Mucosa of stomach (tissue), 1 donor: ENCODE data around the gene SLC6A15.

Source experiments
- H3K27me3 ChIP-seq: one replicate; pipeline ENCODE4 v1.7.0; 2013; ENCODE audit warnings: mild to moderate bottlenecking, low read length; ENCODE audit not compliant: control insufficient read depth, insufficient read depth
- H3K36me3 ChIP-seq: one replicate; pipeline ENCODE4 v1.7.0; 2013; ENCODE audit warnings: low read length; ENCODE audit not compliant: control insufficient read depth, insufficient read depth
- H3K4me1 ChIP-seq: one replicate; pipeline ENCODE4 v1.7.0; 2013; ENCODE audit warnings: mild to moderate bottlenecking, low read length; ENCODE audit not compliant: control insufficient read depth, insufficient read depth
- H3K4me3 ChIP-seq: one replicate; pipeline ENCODE4 v1.7.0; 2013; ENCODE audit warnings: low read length
- H3K9ac ChIP-seq: one replicate; pipeline ENCODE4 v1.7.0; 2013; ENCODE audit warnings: mild to moderate bottlenecking, low read length, moderate library complexity
- H3K9me3 ChIP-seq: one replicate; pipeline ENCODE4 v1.7.0; 2013; ENCODE audit warnings: mild to moderate bottlenecking, low read length, moderate library complexity; ENCODE audit not compliant: control insufficient read depth
- donor health status: Pancreatic carcinoma.

The SLC6A15 gene

GRCh38 chr12:84816916-84817695, 95.5 kb downstream of the SLC6A15 start:
- Histone ChIP-seq H3K27me3 (no peaks in the 10 kb centered on the region), H3K4me1 (no peaks in the 10 kb centered on the region), H3K4me3 (no peak overlapping the region), H3K36me3 (no peaks in the 10 kb centered on the region), H3K9me3 (no peaks in the 10 kb centered on the region), H3K9ac (no peak overlapping the region)

- Histone ChIP-seq H3K9me3 (no peaks in the 10 kb centered on the region), H3K4me3 (no peak overlapping the region), H3K27me3 (no peaks in the 10 kb centered on the region), H3K9ac (no peak overlapping the region), H3K4me1 (no peaks in the 10 kb centered on the region), H3K36me3 (no peaks in the 10 kb centered on the region)
These were observed 97.8 kb downstream of the SLC6A15 start for GRCh38 chr12:84814664-84815245.

GRCh38 chr12:84813780-84814663, 98.6 kb downstream of the SLC6A15 start:
- H3K4me1 ChIP-seq: no peaks in the 10 kb centered on the region
- no peak overlapping the region for H3K9ac ChIP-seq
- H3K27me3 ChIP-seq: no peaks in the 10 kb centered on the region
- no peak overlapping the region for H3K4me3 ChIP-seq
- no peaks in the 10 kb centered on the region for H3K9me3 ChIP-seq
- H3K36me3 ChIP-seq: no peaks in the 10 kb centered on the region

- H3K4me3 ChIP-seq: no peak overlapping the region
- H3K9ac ChIP-seq: no peak overlapping the region
- H3K9me3 ChIP-seq: no peaks in the 10 kb centered on the region
- no peaks in the 10 kb centered on the region for H3K27me3 ChIP-seq
- H3K4me1 ChIP-seq: no peaks in the 10 kb centered on the region
- H3K36me3 ChIP-seq: no peaks in the 10 kb centered on the region
These were observed 101.3 kb downstream of the SLC6A15 start for GRCh38 chr12:84811291-84811690.

- H3K9ac ChIP-seq: no peak overlapping the region
These were observed 102.0 kb downstream of the SLC6A15 start for GRCh38 chr12:84810611-84811010.

More at GRCh38 chr12:84810611-84811010, 102.0 kb downstream of the SLC6A15 start:
- H3K4me1 ChIP-seq: no peaks in the 10 kb centered on the region
- no peaks in the 10 kb centered on the region for H3K27me3 ChIP-seq
- no peaks in the 10 kb centered on the region for H3K9me3 ChIP-seq
- no peak overlapping the region for H3K4me3 ChIP-seq
- no peaks in the 10 kb centered on the region for H3K36me3 ChIP-seq
